ENCODE measurements around the gene FNDC11.

DNA sequence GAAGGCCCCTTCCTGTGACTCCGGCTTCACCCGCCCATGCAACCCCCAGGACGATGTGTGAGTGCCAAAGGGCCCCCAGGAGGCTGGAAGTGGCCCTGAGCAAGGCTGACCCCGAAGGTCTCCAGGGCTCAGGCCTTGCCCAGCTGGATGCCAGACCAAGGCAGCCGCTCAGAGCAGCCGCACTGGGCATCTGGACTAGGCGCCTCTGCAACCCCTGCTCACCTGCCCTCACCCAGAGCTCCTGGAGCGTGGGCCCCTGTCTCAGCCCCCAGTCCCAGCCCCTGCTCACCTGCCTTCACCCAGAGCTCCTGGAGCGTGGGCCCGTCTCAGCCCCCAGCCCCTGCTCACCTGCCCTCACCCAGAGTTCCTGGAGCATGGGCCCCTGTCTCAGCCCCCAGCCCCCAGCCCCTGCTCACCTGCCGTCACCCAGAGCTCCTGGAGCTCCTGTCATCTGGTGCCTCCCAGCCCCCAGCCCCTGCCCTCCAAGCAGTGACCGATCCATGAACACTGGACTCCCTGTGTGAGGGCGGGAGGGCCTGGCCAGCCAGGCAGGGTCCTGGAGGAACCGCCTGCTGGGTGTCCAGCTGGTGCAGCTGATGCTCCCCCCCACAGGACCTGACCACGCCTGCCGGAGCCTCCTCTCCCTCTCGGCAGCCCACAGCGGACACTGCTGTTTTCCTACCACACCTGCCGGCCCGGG lies 7.6 kb upstream of the FNDC11 start:
- TF ChIP-seq, protein P1, sequence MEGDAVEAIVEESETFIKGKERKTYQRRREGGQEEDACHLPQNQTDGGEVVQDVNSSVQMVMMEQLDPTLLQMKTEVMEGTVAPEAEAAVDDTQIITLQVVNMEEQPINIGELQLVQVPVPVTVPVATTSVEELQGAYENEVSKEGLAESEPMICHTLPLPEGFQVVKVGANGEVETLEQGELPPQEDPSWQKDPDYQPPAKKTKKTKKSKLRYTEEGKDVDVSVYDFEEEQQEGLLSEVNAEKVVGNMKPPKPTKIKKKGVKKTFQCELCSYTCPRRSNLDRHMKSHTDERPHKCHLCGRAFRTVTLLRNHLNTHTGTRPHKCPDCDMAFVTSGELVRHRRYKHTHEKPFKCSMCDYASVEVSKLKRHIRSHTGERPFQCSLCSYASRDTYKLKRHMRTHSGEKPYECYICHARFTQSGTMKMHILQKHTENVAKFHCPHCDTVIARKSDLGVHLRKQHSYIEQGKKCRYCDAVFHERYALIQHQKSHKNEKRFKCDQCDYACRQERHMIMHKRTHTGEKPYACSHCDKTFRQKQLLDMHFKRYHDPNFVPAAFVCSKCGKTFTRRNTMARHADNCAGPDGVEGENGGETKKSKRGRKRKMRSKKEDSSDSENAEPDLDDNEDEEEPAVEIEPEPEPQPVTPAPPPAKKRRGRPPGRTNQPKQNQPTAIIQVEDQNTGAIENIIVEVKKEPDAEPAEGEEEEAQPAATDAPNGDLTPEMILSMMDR (IDR thresholded peaks at IDR 0.05; ENCODE audit: extremely low read depth in 1 of 2, insufficient read depth in 1 of 2, low read depth in 1 of 2, low read length in 2 of 2): no peak
- TF ChIP-seq POLR2A (IDR thresholded peaks at IDR 0.05; ENCODE audit: low read depth, low read length) (no peak), POLR2AphosphoS5 (IDR thresholded peaks at IDR 0.05; ENCODE audit: insufficient read depth, low read depth, low read length) (no peak), GATA2 (IDR thresholded peaks at IDR 0.05; ENCODE audit: insufficient read depth, insufficient read length, low read depth, low read length) (no peak), MAX (IDR thresholded peaks at IDR 0.05; ENCODE audit: insufficient read depth, insufficient read length) (no peak)

Measured in endothelial cell of umbilical vein (primary cell).